ENCODE data around the gene AP1S1. TPM values are rescaled to one million over a fixed set of nuclear protein-coding genes. Genes with fewer than 3 reads are reported as not detected.
A peak's percentile ranks its signal among the peaks of the same experiment; 100 is the strongest.

Gene AP1S1
- total and polyA plus RNA-seq, 9 of the 15 experiments (the other 6 are each of a cell fraction or from before 2014, with no cell fraction given), result 4.4 to 149 (median 89.4) TPM

DNA sequence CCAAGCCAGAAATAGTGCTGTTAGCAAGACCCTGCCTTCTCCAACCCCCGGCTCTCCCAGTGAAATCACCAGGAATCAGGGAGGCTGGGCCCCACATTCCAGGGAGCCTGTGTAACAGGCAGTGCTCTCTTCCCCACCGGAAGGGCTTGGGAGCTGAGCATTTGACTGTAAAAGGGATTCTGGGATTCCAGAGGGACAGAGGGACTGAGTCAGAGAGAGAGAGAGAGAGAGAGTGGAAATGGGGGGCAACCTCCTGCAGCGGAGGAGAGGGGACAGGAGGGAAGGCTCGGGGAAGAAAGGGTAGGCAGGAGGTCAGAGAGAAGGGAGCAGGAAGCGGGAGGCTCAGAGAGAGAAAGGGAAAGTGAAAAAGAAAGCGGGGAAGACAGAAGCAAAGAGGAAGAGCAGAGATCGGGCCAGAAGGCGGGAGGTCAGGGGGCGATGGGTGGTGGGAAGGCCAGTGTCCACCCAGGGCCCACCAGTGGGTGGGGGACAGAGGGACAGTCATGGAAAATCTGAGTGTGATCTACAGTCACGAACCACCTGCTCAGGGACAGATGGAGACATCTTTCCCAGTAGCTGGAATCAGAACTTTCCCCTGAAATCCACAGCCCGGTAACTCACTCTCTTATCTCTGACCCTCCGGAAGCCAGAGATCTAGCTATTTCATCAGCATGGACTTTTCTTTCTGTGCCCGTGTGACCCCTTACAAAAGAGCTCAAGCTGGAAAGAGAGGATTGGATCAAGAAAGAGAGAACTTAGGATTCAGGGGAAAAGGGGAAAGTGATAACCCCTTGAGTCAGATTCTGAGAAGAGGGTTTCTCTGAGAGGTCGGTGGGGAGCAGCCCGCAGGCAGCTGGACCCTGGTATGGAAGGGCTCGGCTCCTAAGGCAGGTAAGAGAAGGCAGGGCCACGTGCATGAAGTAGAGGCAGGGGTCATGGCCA lies 32.0 kb upstream of the AP1S1 start:
- ATAC-seq (peak; percentile 17), FAIRE-seq (no peak), DNase-seq (ENCODE audit: extremely low read depth in 1 of 4, low spot score in 3 of 4) (peak in 1 of 4 experiments; percentile 47)
- H3K4me3 ChIP-seq, result 0 out of 2 replicates have a peak overlapping the region, but pooled peaks have one; percentile 8
- intact Hi-C loops (cut with micrococcal nuclease) (no loop called here), in situ Hi-C loops (cut with MboI) (no loop called here)
- ChIA-PET POLR2A (interaction anchor here (0.6 to 2.6 kb wide), 9 partner anchors 11 to 450 kb away, joined by 3 to 13 read pairs (median 3); partner anchors contain the start of gene TRIM56), CTCF (ENCODE audit: low intra/inter-chr PET ratio) (interaction anchor here (0.7 kb wide), 1 partner anchor 81 kb away, joined by 4 read pairs; no protein-coding TSS in a partner anchor)
- H3K9me3 ChIP-seq (replicated peaks; ENCODE audit: control insufficient read depth, insufficient read depth, low read depth, low read length), result no peaks in the 10 kb centered on the region
- H3K9ac ChIP-seq (ENCODE audit: insufficient read depth in 1 of 2, low read depth in 2 of 2, low read length in 2 of 2), result peak overlapping the region in 1 of 2 experiments; percentile 83; a peak in 1 of 4 replicates
- H3K9me1 ChIP-seq (ENCODE audit: control insufficient read depth, insufficient read depth, low read length), result no peaks in the 10 kb centered on the region
- peak overlapping the region; percentile 83 for H2AFZ ChIP-seq (ENCODE audit: low read depth, low read length)
- H3K27ac ChIP-seq (ENCODE audit: extremely low read depth, low read depth, low read length), result 0 out of 3 replicates have a peak overlapping the region, but pooled peaks have one; percentile 15
- 7% methylated on average over 13 of the region's 17 CpGs for WGBS (ENCODE audit: insufficient coverage, low coverage, missing lambda C conversion rate)
- H4K20me1 ChIP-seq (replicated peaks; ENCODE audit: control insufficient read depth, insufficient read depth, low read length), result no peaks in the 10 kb centered on the region
- H3K79me2 ChIP-seq (ENCODE audit: control insufficient read depth, insufficient read depth, low read length), result no peaks in the 10 kb centered on the region
- H3K4me2 ChIP-seq (ENCODE audit: insufficient read depth, low read length), result peak overlapping the region; percentile 46
- peaks cover 31 to 41% of the 10 kb centered on the region in 2 experiments for H3K4me1 ChIP-seq (replicated peaks in 1 of 2; ENCODE audit: control insufficient read depth in 2 of 2, insufficient read depth in 2 of 2, low read length in 2 of 2)
- no TSS peak for BruUV-seq (replicated peaks)
- H3K36me3 ChIP-seq (ENCODE audit: control insufficient read depth, insufficient read depth, low read length), result no peaks in the 10 kb centered on the region
- H3K27me3 ChIP-seq (ENCODE audit: control insufficient read depth in 2 of 2, insufficient read depth in 2 of 2, low read length in 2 of 2), result no peaks in the 10 kb centered on the region
- TF ChIP-seq BRCA1 (IDR thresholded peaks at IDR 0.05) (no peak), BRCA1 (CRISPR knock-in tag; IDR thresholded peaks at IDR 0.05) (no peak), DPF2 (IDR thresholded peaks at IDR 0.05) (peak; percentile 66; the same call in 1 of the 2 replicates), IRF2 (CRISPR knock-in tag; IDR thresholded peaks at IDR 0.05) (no peak), PRMT5 (CRISPR knock-in tag; IDR thresholded peaks at IDR 0.05) (no peak), BMI1 (IDR thresholded peaks at IDR 0.05; ENCODE audit: low read length) (no peak), CBX8 (IDR thresholded peaks at IDR 0.05; ENCODE audit: borderline replicate concordance, extremely low read depth, low read depth, low read length, poor library complexity, severe bottlenecking) (no peak), OTX1 (CRISPR knock-in tag; IDR thresholded peaks at IDR 0.05) (peak; percentile 82; the same call in 1 of the 2 replicates), JUND (IDR thresholded peaks at IDR 0.05; ENCODE audit: borderline replicate concordance, low read depth, low read length) (peak; percentile 45; the same call in 1 of the 2 replicates), JUND (tag; IDR thresholded peaks at IDR 0.05; ENCODE audit: borderline replicate concordance, low read depth, low read length) (peak; percentile 46; the same call in 1 of the 3 replicates), ZNF644 (tag; IDR thresholded peaks at IDR 0.05; ENCODE audit: low read depth) (peak; percentile 50; the same call in 1 of the 2 replicates), ZBTB17 (CRISPR knock-in tag; IDR thresholded peaks at IDR 0.05) (no peak), KDM5B (IDR thresholded peaks at IDR 0.05; ENCODE audit: insufficient replicate concordance, low read depth, low read length) (peak; percentile 14), TSC22D4 (tag; IDR thresholded peaks at IDR 0.05) (0 out of 2 replicates have a peak, but pooled peaks have one; percentile 30), ZNF766 (CRISPR knock-in tag; conservative IDR thresholded peaks at IDR 0.05) (peak; percentile 19; the same call in 1 of the 2 replicates)
- TF ChIP-seq, protein P1, sequence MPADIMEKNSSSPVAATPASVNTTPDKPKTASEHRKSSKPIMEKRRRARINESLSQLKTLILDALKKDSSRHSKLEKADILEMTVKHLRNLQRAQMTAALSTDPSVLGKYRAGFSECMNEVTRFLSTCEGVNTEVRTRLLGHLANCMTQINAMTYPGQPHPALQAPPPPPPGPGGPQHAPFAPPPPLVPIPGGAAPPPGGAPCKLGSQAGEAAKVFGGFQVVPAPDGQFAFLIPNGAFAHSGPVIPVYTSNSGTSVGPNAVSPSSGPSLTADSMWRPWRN (IDR thresholded peaks at IDR 0.05; ENCODE audit: low read depth), result no peak
- TF ChIP-seq, protein P2, sequence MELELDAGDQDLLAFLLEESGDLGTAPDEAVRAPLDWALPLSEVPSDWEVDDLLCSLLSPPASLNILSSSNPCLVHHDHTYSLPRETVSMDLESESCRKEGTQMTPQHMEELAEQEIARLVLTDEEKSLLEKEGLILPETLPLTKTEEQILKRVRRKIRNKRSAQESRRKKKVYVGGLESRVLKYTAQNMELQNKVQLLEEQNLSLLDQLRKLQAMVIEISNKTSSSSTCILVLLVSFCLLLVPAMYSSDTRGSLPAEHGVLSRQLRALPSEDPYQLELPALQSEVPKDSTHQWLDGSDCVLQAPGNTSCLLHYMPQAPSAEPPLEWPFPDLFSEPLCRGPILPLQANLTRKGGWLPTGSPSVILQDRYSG (tag; conservative IDR thresholded peaks at IDR 0.05; ENCODE audit: low read depth), result 0 out of 2 replicates have a peak, but pooled peaks have one; percentile 19
- TF ChIP-seq, protein P3, sequence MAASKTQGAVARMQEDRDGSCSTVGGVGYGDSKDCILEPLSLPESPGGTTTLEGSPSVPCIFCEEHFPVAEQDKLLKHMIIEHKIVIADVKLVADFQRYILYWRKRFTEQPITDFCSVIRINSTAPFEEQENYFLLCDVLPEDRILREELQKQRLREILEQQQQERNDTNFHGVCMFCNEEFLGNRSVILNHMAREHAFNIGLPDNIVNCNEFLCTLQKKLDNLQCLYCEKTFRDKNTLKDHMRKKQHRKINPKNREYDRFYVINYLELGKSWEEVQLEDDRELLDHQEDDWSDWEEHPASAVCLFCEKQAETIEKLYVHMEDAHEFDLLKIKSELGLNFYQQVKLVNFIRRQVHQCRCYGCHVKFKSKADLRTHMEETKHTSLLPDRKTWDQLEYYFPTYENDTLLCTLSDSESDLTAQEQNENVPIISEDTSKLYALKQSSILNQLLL (CRISPR knock-in tag; IDR thresholded peaks at IDR 0.05; ENCODE audit: borderline replicate concordance), result no peak
